Globus pallidus (tissue), 1 donor: Measurements from ENCODE around the gene SAMD7.

Source experiments
- DNase-seq: peaks from one replicate; pipeline ENCODE4 v3.0.0-alpha.2; 2015; ENCODE audit warnings: low spot score

Gene SAMD7

DNA sequence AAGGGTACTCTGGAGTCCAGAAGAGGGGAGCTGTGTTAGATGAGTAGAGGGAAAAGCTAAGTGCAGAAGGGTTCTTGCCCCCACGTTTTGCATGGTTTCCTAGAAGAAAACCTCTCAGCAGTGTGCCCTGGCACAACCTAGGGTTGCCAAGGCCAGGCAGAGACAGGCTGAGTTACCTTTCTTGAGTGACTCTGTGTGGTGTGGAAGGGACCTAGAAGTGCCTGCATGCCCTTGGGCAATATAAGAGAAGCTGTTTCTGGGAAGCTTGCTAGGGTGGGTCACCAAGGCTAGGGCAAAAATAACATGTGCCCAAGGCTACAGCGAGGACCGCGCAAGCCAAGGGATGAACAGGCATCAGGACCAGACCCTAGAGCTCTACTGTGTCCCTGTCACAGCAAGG lies 3.4 kb upstream of the SAMD7 start:
- no peak for DNase-seq

DNA sequence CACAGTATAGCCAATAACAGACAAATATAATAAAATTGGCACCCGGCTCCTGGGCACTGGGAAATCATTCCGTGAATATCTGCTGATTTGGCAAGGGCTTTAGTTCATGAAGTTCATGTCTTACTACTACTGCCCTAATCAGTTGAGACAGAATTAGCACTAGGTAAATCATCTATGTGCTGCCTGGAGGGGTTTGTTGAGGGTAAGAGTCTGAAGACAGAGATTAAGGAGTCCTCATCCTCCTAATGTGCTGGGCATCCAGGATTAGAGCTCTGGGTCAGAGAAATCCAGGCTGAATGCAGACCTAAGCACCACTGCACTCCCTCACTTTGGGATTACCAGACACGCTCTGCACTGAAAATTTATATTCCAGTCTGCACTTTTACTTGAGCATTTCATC lies 2.0 kb downstream of the SAMD7 start:
- no peak for DNase-seq

DNA sequence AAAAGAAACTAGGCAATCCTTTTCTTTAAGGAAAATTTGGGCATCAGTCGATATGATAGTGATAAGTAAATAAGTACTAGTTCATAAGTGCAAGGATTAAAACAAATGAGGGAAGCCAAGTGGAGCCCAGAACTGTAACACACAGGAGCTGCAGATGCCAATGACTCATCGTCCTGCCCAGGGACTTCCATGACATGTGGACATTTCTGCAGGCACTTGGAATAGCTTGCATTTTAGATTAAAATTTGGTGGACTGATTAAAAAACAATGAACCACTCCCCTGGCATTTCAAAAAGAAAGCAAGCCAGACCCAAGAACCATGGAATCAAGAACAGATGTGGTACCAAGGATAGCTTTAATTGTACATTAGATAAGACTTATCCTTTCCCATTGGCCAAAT lies 2.9 kb downstream of the SAMD7 start:
- DNase-seq = no peak

DNA sequence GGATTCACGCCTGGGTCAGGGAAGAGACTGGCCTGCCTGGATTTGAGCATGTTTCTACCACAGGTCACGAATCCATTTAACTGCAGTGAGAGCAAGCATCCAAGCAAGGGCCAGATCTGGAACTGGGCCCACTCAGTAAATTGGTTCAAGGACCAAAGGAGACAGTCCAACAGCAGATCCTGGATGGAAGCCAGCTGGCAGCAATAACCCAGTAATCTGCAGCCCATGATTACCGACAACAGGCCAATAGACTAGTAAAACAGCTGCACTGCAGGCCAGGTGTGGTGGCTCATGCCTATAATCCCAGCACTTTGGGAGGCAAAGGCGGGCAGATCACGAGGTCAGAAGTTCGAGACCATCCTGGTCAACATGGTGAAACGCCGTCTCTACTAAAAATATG lies 11.8 kb downstream of the SAMD7 start:
- no peak for DNase-seq

DNA sequence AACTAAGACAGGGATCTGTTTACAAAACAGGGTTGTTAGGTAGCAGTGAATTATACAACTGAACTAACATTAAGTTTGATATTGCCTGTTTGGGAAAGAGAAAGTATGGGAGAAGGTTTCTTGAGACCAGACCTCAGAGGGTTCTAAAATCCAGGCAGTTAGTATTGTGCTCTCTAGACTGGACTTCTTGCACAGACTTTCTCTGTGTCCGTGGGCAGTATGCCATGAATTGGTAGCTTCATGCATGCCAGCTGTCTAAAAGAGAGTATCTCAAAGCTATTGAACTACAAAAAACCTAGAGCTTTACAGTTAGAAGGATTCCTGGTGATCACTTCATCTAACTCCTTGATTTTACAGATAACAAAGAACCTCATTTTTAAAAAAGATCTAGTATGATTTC lies 12.5 kb downstream of the SAMD7 start:
- DNase-seq = peak; percentile 8

DNA sequence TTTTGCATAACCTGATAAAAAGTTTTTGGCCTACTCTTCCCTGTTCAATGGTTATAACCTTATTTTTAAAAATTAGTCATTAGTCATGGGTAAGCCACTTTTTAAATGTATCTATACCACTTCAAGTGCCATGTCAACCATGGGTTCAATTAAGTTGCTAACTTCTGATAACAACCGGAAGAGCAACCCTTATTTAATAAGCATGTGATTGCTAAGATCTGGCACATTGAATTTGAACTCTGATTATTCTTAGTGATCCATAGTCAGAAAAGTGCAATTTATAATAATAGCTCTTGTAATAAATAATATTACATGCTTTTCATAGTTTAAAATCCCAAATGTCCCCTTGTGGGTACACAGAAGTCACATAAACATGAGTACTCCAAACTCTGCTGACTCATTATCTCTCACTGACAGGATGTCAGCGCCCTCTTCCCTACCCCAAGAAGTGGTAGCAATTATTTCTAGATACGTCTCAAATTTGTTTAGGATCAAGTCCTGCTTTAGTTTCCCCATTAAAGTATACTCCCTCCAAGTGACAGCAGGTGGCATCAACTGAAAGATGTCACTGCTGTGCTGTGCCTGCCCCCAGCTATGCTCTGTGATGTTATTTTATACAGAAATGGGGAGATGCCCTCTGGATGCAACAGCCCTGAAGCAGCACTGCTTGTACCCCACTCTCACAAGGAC lies 18.6 kb downstream of the SAMD7 start:
- DNase-seq = no peak

DNA sequence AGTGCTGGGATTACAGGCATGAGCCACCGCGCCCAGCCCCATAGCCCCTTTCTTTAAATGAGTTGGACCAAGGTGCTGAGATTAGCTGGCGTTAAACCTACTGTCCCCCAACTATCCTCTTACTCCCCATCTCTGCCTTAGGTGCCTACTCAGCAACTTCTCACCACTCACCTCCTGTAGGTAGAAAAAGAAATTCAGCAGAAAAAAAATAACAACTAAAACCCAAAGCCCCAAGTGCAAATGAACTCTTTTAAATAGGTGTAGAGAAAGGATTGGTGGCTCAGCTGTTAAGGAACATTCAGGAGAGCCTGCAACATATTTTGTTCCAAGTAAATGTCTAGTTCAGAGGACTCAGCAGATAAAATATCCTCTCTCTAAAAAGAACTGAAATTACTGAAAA lies 19.5 kb downstream of the SAMD7 start:
- DNase-seq = no peak

DNA sequence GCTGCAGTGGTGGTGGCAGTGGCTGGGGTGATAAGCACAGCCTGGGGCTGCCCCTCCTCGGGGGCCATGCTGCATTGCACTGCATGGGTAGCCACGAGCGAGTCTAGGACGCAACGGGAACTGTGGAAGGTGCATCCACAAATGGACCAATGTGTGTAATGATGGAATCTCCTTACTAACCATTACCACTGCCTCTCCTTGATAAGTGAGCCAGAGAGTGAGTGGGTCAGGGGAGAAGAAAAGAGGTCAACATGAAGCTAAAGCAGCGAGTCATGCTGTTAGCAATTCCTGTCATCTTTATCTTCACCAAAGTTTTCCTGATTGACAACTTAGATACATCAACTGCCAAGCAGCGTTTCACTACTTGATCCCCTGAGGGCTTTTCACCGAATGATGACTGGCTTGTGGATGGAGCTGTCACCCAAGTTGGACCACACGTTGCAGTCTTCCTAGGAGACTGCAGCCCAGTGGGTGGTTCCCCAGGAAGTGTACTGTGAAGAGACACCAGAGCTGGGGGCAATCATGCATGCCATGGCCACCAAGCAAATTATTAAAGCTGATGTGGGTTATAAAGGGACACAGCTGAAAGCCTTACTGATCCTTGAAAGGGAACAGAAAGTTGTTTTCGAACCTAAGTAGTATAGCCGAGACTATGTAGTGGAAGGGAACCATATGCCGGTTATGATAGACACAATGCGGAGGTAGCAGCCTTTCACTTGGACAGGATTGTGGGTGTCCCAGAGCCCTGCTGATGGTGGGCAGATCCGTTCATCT lies 20.6 kb downstream of the SAMD7 start:
- no peak for DNase-seq

DNA sequence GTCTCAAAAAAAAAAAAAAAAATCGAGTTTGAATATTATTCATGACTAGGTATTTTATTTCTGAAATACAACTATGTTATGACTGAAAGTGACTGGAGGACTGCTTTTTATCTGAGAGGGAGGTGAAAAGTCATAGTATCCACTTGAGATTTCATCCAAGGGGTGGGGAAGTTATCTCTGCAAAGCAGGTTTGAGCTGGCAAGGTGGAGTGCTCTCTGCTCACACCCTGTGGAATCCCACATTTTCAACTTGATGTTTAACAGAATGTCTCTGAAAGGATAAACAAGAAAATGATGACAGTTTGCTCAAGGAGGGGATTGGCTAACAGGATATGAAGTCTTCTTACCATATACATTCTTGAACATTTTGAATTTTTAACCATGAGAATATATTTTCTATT lies 27.9 kb downstream of the SAMD7 start:
- DNase-seq = no peak

DNA sequence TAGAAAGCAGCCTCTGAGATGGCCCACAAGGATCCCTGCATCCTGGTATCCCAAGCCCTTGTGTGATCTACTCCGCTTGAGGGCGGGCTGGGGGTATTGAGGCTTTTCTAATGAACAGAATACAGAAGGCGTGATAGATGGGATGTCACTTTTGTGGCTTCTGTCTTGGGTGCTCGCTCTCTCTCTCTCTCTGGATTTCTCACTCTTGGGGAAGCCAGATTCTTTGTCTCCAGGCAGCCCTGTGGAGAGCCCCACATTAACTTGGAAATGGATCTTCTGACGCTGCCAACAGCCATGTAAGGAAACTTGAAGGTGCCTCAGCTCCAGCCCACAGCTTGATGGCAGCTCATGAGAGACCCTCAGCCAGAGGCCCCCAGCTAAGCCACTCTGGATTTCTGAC lies 28.4 kb downstream of the SAMD7 start:
- no peak for DNase-seq

DNA sequence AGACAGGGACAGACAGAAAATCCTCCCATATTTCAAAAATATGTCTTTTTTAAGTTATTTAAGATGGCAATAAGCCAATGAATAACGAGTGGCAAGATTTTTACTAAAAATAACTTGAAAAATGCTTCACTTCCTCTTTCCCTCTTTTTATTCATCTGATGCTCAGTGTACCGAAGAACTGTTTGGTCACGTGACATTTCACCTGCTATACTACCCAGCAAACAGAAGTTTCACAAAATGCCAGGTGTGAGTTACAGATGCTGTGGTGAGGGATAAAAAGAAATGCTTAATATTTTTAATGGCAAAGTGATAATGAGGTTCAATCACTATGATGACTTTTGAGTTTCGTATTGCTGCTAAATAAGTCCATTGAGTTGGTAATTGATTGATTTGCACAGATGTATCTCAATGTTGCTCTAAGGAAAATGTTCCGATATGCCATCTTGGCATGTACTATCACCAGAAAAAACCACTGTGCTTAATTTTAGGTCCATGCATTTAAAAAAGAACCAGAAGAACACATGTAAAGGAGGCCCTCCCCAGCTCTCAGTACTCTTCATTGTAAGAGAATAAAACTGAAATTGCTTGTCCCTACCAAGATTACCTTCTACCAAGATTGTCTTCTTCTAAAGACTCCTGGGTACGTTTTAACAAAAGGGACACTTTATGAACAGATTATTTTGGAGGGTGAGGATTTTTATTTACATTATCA lies 29.3 kb downstream of the SAMD7 start:
- no peak for DNase-seq

DNA sequence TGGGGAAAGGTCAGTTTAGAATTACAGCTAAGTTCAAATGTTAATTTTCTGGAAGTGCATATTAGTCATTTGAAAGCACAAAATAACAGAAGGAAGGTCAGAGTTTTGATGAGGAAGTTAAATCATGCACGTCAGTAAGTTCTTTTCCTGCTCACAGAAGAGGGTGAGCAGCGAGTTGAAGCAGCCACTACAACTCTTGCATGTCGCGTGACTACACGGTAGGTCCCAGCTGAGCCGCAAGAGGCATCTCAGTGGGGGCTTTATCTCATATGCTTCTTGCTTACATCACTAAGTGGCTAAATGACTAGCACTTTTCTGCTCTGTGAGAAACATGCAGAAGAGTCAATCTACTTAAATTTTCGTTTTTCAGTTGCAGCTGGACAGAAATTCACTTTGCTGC lies 33.9 kb downstream of the SAMD7 start:
- no peak for DNase-seq

DNA sequence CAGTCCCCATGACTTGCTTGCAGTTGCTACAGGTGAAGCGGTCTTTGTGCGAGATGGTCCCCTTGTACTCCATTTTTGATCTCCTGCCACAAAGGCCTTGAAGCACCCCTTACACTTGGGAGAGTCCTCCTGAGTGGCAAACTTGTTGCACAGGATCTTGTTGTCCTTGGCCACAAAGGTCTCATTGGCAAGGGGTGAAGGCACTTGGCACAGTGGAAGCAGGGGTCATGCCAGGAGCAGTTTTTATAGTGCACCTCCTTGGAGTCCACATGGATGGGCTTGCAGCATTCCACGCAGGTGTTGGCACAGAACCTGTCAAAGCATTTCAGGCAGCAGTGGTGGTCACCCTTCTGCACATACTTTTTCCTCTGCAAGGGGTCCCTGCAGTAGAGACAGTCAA lies 35.0 kb downstream of the SAMD7 start:
- DNase-seq = no peak

DNA sequence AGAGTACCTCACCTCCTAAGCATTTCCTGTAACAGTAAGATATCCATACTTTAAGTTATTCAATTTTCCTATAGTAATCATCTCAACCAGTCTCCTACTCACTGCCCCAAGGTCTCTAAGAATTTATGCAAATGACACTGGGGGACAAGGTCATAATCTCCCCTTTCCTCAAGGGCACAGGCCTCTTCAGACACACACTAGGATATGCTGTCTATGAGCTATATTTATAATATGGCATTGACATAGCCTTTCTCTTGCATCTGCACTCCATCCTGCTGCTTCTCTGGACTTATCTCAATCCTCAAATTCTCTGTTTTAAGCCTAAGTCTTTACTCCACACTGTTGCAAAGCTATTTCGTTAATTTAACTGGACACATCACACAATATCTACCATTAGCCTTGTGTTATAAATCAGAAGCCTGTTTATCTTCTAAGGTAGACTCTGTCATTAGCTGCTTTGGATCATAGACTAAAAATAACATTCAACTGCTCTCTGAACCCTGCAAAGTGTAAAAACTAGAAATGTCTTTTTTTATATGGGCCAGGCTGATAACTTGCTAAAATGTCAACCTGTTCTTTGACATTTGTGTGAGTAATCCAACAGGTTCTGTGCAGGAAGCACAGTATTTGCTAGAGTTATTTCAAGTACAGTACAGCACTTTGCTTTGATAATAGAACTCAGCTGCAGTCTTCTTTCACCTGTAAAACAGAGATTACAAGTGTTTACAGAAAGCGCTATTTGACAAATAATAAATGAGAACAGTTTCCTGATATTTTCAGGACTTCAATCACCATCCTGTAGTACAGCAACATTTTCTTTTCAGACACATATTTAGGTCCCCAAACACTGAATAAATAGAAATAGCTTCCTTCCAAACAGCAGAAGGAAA lies 37.4 kb downstream of the SAMD7 start:
- DNase-seq = no peak

DNA sequence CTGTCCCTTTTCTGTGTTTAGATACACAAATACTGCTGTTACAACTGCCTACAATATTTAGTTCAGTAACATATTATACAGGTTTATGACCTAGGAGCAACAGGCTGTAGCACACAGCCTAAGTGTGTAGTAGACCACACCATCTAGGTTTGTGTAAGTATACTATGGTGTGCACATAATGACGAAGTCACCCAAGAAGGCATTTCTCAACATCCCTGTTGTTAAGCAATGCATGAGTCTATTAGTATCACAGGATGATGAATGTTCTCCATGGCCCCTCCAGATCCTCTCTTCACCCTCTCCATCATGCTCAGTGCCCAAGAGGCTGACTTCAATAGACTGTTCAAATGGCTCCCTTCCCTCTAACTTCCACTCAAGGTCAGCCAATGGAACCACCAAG lies 40.7 kb downstream of the SAMD7 start:
- no peak for DNase-seq

DNA sequence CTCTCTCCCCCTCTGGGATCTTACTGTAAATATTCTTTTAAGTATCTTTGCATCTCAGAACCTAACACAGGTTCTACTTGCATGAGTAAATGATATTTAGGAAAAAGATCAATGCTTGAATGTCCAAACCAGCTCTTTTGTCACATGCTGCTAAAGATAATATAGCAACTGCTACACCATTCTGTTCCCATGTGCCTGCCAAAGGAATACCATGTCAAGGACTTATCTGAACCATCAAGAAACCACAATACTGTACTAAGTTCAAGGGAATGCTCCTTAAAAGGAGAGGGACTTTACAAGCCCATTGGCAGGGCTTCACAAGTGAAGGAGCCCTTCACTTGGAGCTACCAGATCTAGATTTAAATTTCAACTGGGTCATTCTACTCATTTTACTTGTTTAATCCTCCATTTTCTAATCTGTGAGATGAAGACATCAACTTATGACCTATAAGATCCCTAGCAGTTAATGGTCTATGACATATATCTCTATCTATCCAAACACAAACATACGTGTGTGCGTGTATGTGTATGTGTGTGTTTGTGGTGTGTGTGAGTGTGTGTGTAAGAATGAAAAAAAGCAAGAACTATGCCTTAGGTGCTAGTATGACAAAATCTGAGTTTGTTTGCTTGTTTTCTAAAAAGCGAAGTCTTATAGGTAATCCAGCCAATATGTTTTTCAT lies 42.2 kb downstream of the SAMD7 start:
- no peak for DNase-seq

DNA sequence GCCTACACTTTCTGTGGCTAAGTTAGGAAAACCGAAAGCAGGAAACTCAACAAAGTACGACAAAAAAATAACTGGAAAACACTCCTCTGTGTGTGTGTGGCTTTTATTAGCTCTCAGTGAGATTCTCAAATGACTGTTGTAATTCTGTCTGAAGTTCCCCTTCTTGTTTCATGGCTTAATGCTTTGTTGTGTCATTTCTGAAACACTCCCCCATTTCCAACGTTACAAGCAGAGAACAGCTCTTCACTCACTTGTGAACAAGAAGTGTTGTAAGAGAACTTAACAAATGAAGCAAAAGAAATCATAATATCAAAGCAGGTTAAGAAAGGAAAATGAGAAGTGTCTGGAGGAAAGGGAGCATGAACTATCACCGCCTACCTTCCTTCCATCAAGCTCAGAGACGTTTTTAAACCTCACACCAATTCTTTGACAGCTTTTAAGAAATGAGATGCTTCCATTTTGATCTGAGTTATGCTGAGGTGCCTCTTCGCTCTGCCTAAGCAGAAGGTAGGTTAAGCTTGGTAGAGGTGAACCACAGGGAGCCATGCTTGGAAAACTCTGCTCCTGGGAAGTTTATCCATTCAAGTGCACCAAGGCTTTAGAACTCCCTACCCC lies 42.9 kb downstream of the SAMD7 start:
- no peak for DNase-seq

DNA sequence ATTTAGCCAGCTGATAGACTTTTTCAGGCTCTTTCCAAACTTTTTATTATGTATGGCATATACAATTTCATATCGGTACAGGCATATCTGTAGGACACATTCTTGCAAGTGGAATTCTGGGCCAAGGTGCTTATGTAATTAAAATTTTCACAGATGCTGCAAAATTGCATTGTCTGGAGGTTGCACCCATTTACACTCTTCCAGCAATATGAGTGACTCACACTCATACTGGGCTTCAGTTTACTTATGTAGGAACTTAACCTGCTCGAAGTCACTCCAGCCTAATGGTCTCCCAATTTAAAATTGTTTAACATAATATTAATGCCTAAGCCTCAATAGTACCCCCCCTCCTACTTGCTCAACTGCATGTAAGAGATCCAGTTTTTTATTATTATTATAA lies 44.0 kb downstream of the SAMD7 start:
- DNase-seq = no peak

DNA sequence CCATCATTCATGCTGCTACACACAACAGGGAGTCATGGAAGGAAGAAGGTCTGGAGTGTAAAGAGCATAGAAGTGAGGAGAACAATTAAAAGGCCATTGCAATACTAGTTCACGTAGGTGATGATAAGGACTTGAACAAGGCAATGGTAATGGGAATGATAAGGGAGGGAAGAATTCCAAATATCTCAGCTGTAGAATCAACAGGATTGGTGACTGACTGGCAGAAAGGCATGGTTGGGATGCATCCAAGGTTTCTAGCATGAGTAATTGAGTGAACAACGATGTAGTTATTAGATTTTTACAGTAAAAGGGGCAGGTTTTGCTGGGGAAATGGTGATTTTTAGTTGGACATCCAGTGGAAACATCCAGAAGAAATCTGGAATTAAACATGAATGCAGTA lies 52.8 kb downstream of the SAMD7 start:
- no peak for DNase-seq

DNA sequence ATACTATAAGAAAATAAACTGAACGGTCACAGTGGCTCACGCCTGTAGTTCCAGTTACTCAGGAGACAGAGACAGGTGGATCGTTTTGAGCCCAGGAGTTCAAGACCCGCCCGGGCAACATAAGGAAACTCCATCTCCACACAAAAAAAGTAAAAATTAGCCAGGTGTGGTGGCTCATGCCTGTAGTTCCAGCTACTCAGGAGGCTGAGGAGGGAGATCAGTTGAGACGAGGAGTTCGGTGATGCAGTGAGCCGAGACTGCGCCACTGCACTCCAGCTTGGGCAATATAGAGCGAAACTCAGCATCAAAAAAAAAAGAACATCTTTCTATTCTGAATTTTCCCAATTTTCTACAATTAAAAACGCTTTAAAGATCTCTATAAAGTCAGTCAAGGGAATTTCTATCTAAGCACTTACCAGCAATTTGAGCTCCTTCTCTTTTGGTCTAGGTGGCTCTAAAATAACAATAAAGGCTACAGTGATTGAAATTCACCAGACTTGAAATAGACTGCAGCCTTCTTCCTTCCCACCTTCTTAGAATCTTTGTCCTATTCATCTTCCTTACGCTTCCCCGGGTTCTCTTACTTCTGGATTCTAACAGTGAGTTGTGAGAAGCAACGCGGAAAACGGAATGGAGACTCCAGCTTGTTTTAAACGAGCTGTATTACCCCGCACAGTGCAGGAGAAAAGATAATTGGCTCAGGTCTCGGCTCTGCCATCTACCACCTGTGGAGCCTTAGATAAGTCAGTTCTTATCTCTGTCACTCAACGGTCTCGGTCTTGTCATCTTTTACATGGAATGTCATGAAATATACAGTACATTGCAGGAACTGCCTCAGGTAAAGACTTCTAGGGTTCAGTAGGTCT lies 54.4 kb downstream of the SAMD7 start:
- DNase-seq = no peak
